GM19455 (cell line): Measurements from ENCODE around the gene GPALPP1.
"Not testable (repeated sequence)": the region's sequence is repeated elsewhere in the genome, so short reads cannot be mapped to it uniquely, and the experiment has no call there.

Experiments
- ATAC-seq: cut with Tn5 transposase; IDR thresholded peaks from one replicate; pipeline ENCODE4 v1.9.1; 2021; ENCODE audit not compliant: unreplicated experiment

Gene GPALPP1

GRCh38 chr13:45060062-45060461 is 70.7 kb downstream of the GPALPP1 start:
- no peak for ATAC-seq

GRCh38 chr13:45063261-45063860 is 74.0 kb downstream of the GPALPP1 start:
- ATAC-seq = no peak

GRCh38 chr13:45063889-45064288 is 74.6 kb downstream of the GPALPP1 start:
- not testable (repeated sequence) for ATAC-seq

- ATAC-seq = no peak
Observed at GRCh38 chr13:45064889-45065288, 75.6 kb downstream of the GPALPP1 start.

- no peak for ATAC-seq
Observed at GRCh38 chr13:45068036-45069001, 79.0 kb downstream of the GPALPP1 start.

- ATAC-seq = no peak
Observed at GRCh38 chr13:45073809-45074208, 84.5 kb downstream of the GPALPP1 start.

- ATAC-seq = no peak
Observed at GRCh38 chr13:45074721-45075120, 85.4 kb downstream of the GPALPP1 start.

GRCh38 chr13:45078003-45078402 is 88.7 kb downstream of the GPALPP1 start:
- ATAC-seq = no peak
